BJ (cell line): Measurements from ENCODE around the gene GNB4. TPM values are rescaled to one million over a fixed set of nuclear protein-coding genes. Genes with fewer than 3 reads are reported as not detected.

Experiments
- CTCF ChIA-PET: fragments of 350-600 bp; formaldehyde crosslinking; extraction: SDS; loops from one replicate; lab custom pipeline; 2021; ENCODE audit warnings: antibody characterized with exemption, inconsistent platforms; lab: Yijun Ruan, JAX
- POLR2A ChIA-PET: fragments of 300-600 bp; sonication (Branson Sonifier 250); formaldehyde crosslinking; extraction: SDS; loops from one replicate; lab custom pipeline; 2021; ENCODE audit warnings: antibody characterized with exemption; lab: Charles Lee
- DNase-seq: peaks from one replicate; pipeline ENCODE4 v3.0.0-alpha.2; 2011; ENCODE audit warnings: low read depth
- H3K27me3 ChIP-seq: 2 replicates; pipeline ENCODE4 v1.6.0; 2011; ENCODE audit warnings: low read length; ENCODE audit not compliant: control insufficient read depth, insufficient read depth
- H3K36me3 ChIP-seq: 2 replicates; pipeline ENCODE4 v1.5.1; 2011; ENCODE audit warnings: low read length; ENCODE audit not compliant: control insufficient read depth, insufficient read depth
- H3K4me3 ChIP-seq: 2 replicates; pipeline ENCODE4 v1.5.1; 2011; ENCODE audit warnings: low read depth, mild to moderate bottlenecking, control low read depth, low read length
- polyA plus RNA-seq: library from polyadenylated mRNA; depleted of rRNA; stranded (reverse); fragments of >200 nt; gene quantifications from 2 replicates; pipeline ENCODE4 v1.2.3, GENCODE V29; 2011
- TF ChIP-seq, protein P1 (sequence below): IDR thresholded peaks from 2 replicates; pipeline ENCODE4 v1.5.1; 2011; ENCODE audit warnings: low read depth, mild to moderate bottlenecking, control low read depth, inconsistent platforms, low read length, moderate library complexity; ENCODE audit not compliant: insufficient read depth

Gene GNB4
- polyA plus RNA-seq, 1 experiment, result 25.2 TPM

DNA sequence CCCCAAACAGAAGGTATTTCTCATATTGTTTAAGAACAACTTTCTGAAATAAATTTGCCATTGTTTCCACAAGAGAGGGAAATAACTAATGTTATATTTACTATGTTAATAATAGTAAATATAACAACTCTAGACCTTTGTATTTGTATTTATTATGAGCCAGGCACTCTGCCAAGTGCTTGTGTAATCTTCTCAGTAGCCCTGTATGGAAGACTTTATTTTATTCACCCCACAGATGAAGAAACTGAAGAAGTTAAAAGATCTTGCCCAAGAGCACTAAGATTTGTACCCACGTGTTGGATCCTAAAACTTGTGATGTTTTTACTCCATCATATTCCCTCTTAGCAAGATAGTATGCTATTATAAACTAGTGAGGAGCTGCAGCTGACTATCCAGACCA is 12.0 kb upstream of the GNB4 start:
- ChIA-PET POLR2A (no interaction called here), CTCF (interaction anchor here (0.9 kb wide), 1 partner anchor 47 kb away, joined by 3 read pairs; no protein-coding TSS in a partner anchor)
- DNase-seq, result no peak
- Histone ChIP-seq H3K27me3 (0 out of 2 replicates have a peak, but pooled peaks cover 1% of the 10 kb centered on the region), H3K4me3 (no peak overlapping the region), H3K36me3 (no peaks in the 10 kb centered on the region)
- TF ChIP-seq, protein P1, sequence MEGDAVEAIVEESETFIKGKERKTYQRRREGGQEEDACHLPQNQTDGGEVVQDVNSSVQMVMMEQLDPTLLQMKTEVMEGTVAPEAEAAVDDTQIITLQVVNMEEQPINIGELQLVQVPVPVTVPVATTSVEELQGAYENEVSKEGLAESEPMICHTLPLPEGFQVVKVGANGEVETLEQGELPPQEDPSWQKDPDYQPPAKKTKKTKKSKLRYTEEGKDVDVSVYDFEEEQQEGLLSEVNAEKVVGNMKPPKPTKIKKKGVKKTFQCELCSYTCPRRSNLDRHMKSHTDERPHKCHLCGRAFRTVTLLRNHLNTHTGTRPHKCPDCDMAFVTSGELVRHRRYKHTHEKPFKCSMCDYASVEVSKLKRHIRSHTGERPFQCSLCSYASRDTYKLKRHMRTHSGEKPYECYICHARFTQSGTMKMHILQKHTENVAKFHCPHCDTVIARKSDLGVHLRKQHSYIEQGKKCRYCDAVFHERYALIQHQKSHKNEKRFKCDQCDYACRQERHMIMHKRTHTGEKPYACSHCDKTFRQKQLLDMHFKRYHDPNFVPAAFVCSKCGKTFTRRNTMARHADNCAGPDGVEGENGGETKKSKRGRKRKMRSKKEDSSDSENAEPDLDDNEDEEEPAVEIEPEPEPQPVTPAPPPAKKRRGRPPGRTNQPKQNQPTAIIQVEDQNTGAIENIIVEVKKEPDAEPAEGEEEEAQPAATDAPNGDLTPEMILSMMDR, result no peak

DNA sequence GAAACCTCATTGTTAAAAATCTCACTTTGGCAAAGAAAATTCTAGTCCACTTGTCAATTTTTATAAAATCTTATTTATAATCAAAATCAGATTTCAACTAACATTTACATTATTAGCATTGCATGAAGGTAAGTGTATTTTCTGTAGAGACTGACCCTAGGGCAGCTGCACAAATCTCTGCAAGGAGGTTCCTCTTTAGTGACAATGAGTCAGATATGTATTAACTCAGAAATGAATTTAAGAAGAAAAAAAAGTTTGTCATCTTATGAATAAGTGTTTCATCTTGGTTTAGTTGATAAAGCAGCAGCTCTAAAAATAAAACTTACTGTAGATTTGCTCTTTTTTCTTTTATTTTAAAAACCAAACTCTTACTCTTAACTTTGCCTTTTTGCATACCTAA is 9.0 kb upstream of the GNB4 start:
- no peak overlapping the region for H3K4me3 ChIP-seq
- DNase-seq, result no peak
- H3K36me3 ChIP-seq, result no peaks in the 10 kb centered on the region
- 0 out of 2 replicates have a peak, but pooled peaks cover 1% of the 10 kb centered on the region for H3K27me3 ChIP-seq
- ChIA-PET CTCF (interaction anchor here (0.6 to 1.2 kb wide), 3 partner anchors 14 to 81 kb away, joined by 3 read pairs; no protein-coding TSS in a partner anchor), POLR2A (interaction anchor here (0.6 kb wide), 1 partner anchor 985 kb away, joined by 3 read pairs; no protein-coding TSS in a partner anchor)
- TF ChIP-seq, protein P1, result no peak

DNA sequence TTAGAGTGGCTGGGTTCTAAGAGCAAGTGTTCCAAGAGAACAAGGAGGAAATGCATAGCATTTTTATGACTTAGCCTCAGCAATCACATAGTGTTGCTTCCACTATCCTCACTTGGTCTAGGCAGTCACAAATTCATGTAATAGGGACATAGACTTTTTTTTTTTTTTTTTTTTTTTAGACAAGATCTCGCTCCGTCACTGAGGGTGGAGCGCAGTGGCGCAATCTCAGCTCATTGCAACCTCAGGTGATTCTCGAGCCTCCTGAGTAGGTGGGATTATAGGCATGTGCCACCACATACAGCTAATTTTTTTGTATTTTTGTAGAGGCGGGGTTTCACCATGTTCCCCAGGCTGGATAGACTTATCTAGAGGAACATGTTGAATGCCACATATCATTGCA is 4.7 kb upstream of the GNB4 start:
- 0 out of 2 replicates have a peak, but pooled peaks cover 1% of the 10 kb centered on the region for H3K27me3 ChIP-seq
- ChIA-PET POLR2A (no interaction called here), CTCF (no interaction called here)
- DNase-seq, result no peak
- no peaks in the 10 kb centered on the region for H3K36me3 ChIP-seq
- TF ChIP-seq, protein P1, result no peak
- H3K4me3 ChIP-seq, result no peak overlapping the region

DNA sequence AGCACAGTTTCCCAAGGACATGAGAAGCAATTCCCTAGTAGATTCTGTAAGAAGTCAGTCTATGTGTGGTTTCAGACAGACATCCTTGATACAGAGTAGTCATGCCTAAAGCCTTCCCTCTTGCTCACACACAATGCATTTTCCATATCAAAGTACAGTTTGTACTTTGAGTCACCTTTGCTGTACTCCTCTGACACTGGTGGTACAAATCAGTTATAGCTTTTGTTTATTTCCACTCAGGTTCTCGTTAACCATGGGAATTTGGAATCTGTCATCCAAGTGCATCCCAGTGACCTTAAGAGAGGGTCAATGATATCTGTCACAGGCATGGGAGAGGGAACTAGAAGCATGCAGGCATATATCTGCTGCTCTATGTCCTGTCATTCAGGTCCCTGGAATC is 3.6 kb upstream of the GNB4 start:
- ChIA-PET POLR2A (no interaction called here), CTCF (no interaction called here)
- H3K36me3 ChIP-seq, result no peaks in the 10 kb centered on the region
- no peak overlapping the region for H3K4me3 ChIP-seq
- 0 out of 2 replicates have a peak, but pooled peaks cover 1% of the 10 kb centered on the region for H3K27me3 ChIP-seq
- TF ChIP-seq, protein P1, result no peak
- DNase-seq, result no peak

DNA sequence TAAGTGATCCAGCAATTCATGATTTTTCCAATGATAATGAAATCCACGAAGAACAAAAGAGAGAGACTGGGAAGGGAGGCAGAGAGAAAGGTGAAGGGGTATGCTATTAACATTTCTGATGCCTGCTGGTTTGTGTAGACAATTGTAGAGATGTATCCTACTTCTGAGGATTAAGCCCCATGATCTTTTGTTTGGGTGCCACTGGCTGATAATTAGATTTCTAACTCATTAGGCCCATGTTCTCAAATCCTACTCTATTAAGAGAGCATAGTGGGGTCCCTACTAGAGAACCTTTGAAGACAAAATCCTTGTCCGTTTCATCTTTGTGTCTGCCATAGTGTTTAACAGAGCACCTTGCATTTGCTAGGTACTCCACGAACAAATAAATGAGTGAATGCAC is 2.7 kb upstream of the GNB4 start:
- no peak for DNase-seq
- no peak overlapping the region for H3K4me3 ChIP-seq
- ChIA-PET CTCF (no interaction called here), POLR2A (no interaction called here)
- no peaks in the 10 kb centered on the region for H3K36me3 ChIP-seq
- H3K27me3 ChIP-seq, result no peaks in the 10 kb centered on the region
- TF ChIP-seq, protein P1, result no peak
